A673 (cell line): ENCODE measurements around the gene OLIG1.

Experiments
- CTCF ChIP-seq: fragments of 300-800, 200-600 bp; sonication (generic); conservative IDR thresholded peaks from 2 replicates; pipeline ENCODE4 v1.5.1; 2017; ENCODE audit warnings: low read depth, mild to moderate bottlenecking, antibody characterized with exemption, low read length, moderate library complexity, mixed read lengths
- EZH2 ChIP-seq: fragments of 200-600 bp; sonication (generic); IDR thresholded peaks from 2 replicates; pipeline ENCODE4 v1.6.1; 2017; ENCODE audit warnings: borderline replicate concordance, low read depth, mild to moderate bottlenecking, mixed read lengths, antibody characterized with exemption, low read length; ENCODE audit not compliant: poor library complexity, severe bottlenecking

- TF ChIP-seq CTCF: no peak
- no peak for TF ChIP-seq EZH2
Measured at GRCh38 chr21:33040215-33040614, 29.7 kb upstream of the OLIG1 start.
